H9 (cell line): Measurements from ENCODE around the gene MAPK11. TPM values are rescaled to one million over a fixed set of nuclear protein-coding genes. Genes with fewer than 3 reads are reported as not detected.

Source experiments
- DNase-seq: peaks from one replicate; pipeline ENCODE4 v3.0.0-alpha.2; 2017
- H2AFZ ChIP-seq: one replicate; pipeline ENCODE4 v1.6.1; 2013; ENCODE audit warnings: mild to moderate bottlenecking, low read length, control low read depth, moderate library complexity
- H2AK5ac ChIP-seq: 2 replicates; pipeline ENCODE4 v1.6.1; 2013; ENCODE audit warnings: low read length, control low read depth, mixed read lengths; ENCODE audit not compliant: insufficient read length
- H2BK120ac ChIP-seq: one replicate; pipeline ENCODE4 v1.6.1; 2013; ENCODE audit warnings: low read depth, mild to moderate bottlenecking, low read length, control low read depth, inconsistent platforms; ENCODE audit not compliant: poor library complexity, severe bottlenecking
- H2BK12ac ChIP-seq: 2 replicates; pipeline ENCODE4 v1.6.1; 2013; ENCODE audit warnings: low read length, control low read depth, mixed read lengths, low read depth; ENCODE audit not compliant: insufficient read length
- H2BK15ac ChIP-seq: 2 replicates; pipeline ENCODE4 v1.6.1; 2013; ENCODE audit warnings: low read depth, low read length, control low read depth
- H2BK20ac ChIP-seq: one replicate; pipeline ENCODE4 v1.6.1; 2013; ENCODE audit warnings: low read depth, mild to moderate bottlenecking, low read length, control low read depth, inconsistent platforms; ENCODE audit not compliant: poor library complexity, severe bottlenecking
- H2BK5ac ChIP-seq: 2 replicates; pipeline ENCODE4 v1.6.1; 2013; ENCODE audit warnings: low read length, control low read depth, mixed read lengths; ENCODE audit not compliant: insufficient read length
- H3K14ac ChIP-seq: 2 replicates; pipeline ENCODE4 v1.6.1; 2013; ENCODE audit warnings: low read length, control low read depth; ENCODE audit not compliant: insufficient read depth
- H3K18ac ChIP-seq: 2 replicates; pipeline ENCODE4 v1.6.1; 2013; ENCODE audit warnings: low read depth, mild to moderate bottlenecking, mixed read lengths, low read length, control low read depth; ENCODE audit not compliant: insufficient read length
- H3K23ac ChIP-seq: 2 replicates; pipeline ENCODE4 v1.6.1; 2013; ENCODE audit warnings: low read length, control low read depth, mixed read lengths, low read depth; ENCODE audit not compliant: insufficient read length
- H3K23me2 ChIP-seq: 2 replicates; pipeline ENCODE4 v1.6.1; 2013; ENCODE audit warnings: low read depth, mild to moderate bottlenecking, mixed read lengths, low read length, control low read depth; ENCODE audit not compliant: insufficient read length, poor library complexity, severe bottlenecking
- H3K27ac ChIP-seq: 2 replicates; pipeline ENCODE4 v1.5.1; 2013; ENCODE audit warnings: low read length, control low read depth, mixed read lengths, low read depth; ENCODE audit not compliant: insufficient read length
- H3K27me3 ChIP-seq: 2 replicates; pipeline ENCODE4 v1.6.1; 2013; ENCODE audit warnings: low read length, control low read depth, inconsistent platforms; ENCODE audit not compliant: insufficient read depth
- H3K4ac ChIP-seq: 2 replicates; pipeline ENCODE4 v1.6.1; 2013; ENCODE audit warnings: low read depth, mild to moderate bottlenecking, control low read depth, inconsistent platforms, low read length, moderate library complexity
- H3K4me1 ChIP-seq: 2 replicates; pipeline ENCODE4 v1.6.1; 2013; ENCODE audit warnings: low read length, control low read depth, inconsistent platforms; ENCODE audit not compliant: insufficient read depth
- H3K4me2 ChIP-seq: 2 replicates; pipeline ENCODE4 v1.6.1; 2013; ENCODE audit warnings: low read length, control low read depth, mixed read lengths; ENCODE audit not compliant: insufficient read length, insufficient read depth
- H3K56ac ChIP-seq: 2 replicates; pipeline ENCODE4 v1.6.1; 2013; ENCODE audit warnings: low read depth, mild to moderate bottlenecking, mixed read lengths, low read length, control low read depth; ENCODE audit not compliant: insufficient read length
- H3K79me1 ChIP-seq: 2 replicates; pipeline ENCODE4 v1.6.1; 2013; ENCODE audit warnings: low read depth, mild to moderate bottlenecking, moderate library complexity, low read length, control low read depth, inconsistent platforms; ENCODE audit not compliant: insufficient read depth, poor library complexity, severe bottlenecking
- H3K79me2 ChIP-seq: 2 replicates; pipeline ENCODE4 v1.6.1; 2013; ENCODE audit warnings: low read length, control low read depth, inconsistent platforms; ENCODE audit not compliant: insufficient read depth
- H3K9ac ChIP-seq: 2 replicates; pipeline ENCODE4 v1.6.1; 2013; ENCODE audit warnings: low read length, control low read depth, mixed read lengths; ENCODE audit not compliant: insufficient read length; ENCODE audit errors: extremely low read depth
- H3K9me3 ChIP-seq: one replicate; pipeline ENCODE4 v1.6.1; 2013; ENCODE audit warnings: low read depth, low read length, inconsistent platforms; ENCODE audit not compliant: control insufficient read depth
- H3T11ph ChIP-seq: one replicate; pipeline ENCODE4 v1.6.1; 2013; ENCODE audit warnings: mild to moderate bottlenecking, low read length, control low read depth, inconsistent platforms
- H4K20me1 ChIP-seq: one replicate; pipeline ENCODE4 v1.6.1; 2013; ENCODE audit not compliant: control insufficient read depth, insufficient read length, insufficient read depth
- H4K5ac ChIP-seq: 2 replicates; pipeline ENCODE4 v1.6.1; 2013; ENCODE audit warnings: low read depth, mild to moderate bottlenecking, mixed read lengths, low read length, control low read depth; ENCODE audit not compliant: insufficient read length
- H4K8ac ChIP-seq: replicated peaks from 2 replicates; pipeline ENCODE4 v1.6.1; 2013; ENCODE audit warnings: low read length, control low read depth, mixed read lengths, low read depth; ENCODE audit not compliant: insufficient read length
- H4K91ac ChIP-seq: 2 replicates; pipeline ENCODE4 v1.6.1; 2013; ENCODE audit warnings: low read depth, mild to moderate bottlenecking, moderate library complexity, mixed read lengths, low read length, control low read depth; ENCODE audit not compliant: insufficient read length
- H3K27ac Mint-ChIP-seq, 3 experiments: 2 replicates in 2 of 3; 3 replicates in 1 of 3; pipeline ENCODE4 v1.8.0; 2020 to 2021; ENCODE audit warnings: mixed read lengths in 3 of 3, mild to moderate bottlenecking in 1 of 3, moderate library complexity in 1 of 3
- H3K27me3 Mint-ChIP-seq: 2 replicates; pipeline ENCODE4 v1.8.0; 2021; ENCODE audit warnings: low read depth, mild to moderate bottlenecking, moderate library complexity, mixed read lengths
- H3K36me3 Mint-ChIP-seq, 3 experiments: 2 replicates in 2 of 3; 3 replicates in 1 of 3; pipeline ENCODE4 v1.8.0; 2020 to 2021; ENCODE audit warnings: low read depth in 3 of 3, mixed read lengths in 3 of 3; ENCODE audit not compliant: insufficient read depth in 1 of 3
- H3K4me1 Mint-ChIP-seq, 2 experiments: 2 replicates each; pipeline ENCODE4 v1.8.0; 2020; ENCODE audit warnings: mixed read lengths in 2 of 2
- H3K4me3 Mint-ChIP-seq, 2 experiments: 2 replicates in 1 of 2; 3 replicates in 1 of 2; pipeline ENCODE4 v1.8.0; 2020 to 2021; ENCODE audit warnings: mild to moderate bottlenecking in 2 of 2, mixed read lengths in 2 of 2, moderate library complexity in 1 of 2
- H3K9me3 Mint-ChIP-seq, 2 experiments: 2 replicates in 1 of 2; 3 replicates in 1 of 2; pipeline ENCODE4 v1.8.0; 2020; ENCODE audit warnings: mild to moderate bottlenecking in 2 of 2, mixed read lengths in 2 of 2, moderate library complexity in 1 of 2
- WGBS: extraction: QIAGEN DNeasy Blood & Tissue Kit; methylation state at CpG from one replicate; pipeline ENCODE4 v1.1.7; 2013; ENCODE audit warnings: missing lambda C conversion rate, low lambda C conversion rate, mixed read lengths; ENCODE audit not compliant: insufficient read length; ENCODE audit errors: extremely low coverage; 5-methylcytosine and 5-hydroxymethylcytosine counted together
- total RNA-seq: library from RNA; stranded (reverse); gene quantifications from 2 replicates; pipeline ENCODE4 v1.2.1, GENCODE V29; 2021
- TF ChIP-seq, protein P1 (sequence below): fragments of 200-600 bp; sonication (generic); conservative IDR thresholded peaks from 3 replicates; pipeline ENCODE4 v1.8.0; 2021; ENCODE audit warnings: antibody characterized with exemption, mild to moderate bottlenecking

The MAPK11 gene
- total RNA-seq, 1 experiment from 2014 or later, result 1.5 TPM

DNA sequence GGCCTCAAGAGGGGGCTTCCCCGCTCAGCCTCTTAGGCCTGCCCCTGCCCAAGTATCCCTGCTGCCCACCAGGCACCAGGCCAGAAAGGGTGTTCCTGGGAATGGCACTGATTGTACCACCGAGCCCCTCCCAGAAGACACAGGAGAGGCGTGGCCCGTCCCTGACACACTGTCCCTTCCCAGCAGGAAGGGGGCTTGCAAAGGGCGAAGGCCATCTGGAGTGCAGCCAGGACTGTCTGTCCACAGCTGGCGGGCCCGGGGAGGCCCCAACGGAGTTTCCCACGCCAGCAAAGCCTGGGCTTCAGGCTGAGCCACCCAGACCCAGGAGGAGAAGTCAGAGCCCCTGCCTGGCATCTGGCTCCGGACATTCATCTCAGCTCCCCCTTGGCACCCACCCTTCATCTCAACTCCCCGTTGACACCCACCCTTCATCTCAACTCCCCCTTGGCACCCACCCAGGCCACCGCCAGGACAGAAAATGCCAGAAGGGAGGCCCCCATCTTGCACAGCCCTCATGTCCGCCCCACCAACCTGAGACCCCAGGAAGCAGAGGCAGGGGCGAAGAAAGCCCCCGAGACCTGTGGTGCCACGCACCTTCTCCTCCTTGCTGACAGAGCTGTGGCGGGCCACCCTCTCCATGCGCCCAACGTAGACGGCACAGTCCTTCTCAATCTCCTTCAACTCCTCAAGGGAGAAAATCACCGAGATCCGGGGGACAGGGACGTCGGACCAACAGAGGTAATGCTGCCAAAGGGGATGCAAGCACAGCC lies 44.8 kb downstream of the MAPK11 start:
- Histone ChIP-seq H3K23ac (no peak overlapping the region), H3K4me2 (no peak overlapping the region), H2BK15ac (no peak overlapping the region), H2BK120ac (no peak overlapping the region), H3K9me3 (no peaks in the 10 kb centered on the region), H3K9ac (no peak overlapping the region), H3K14ac (no peak overlapping the region), H3K27ac (no peak overlapping the region), H3K27me3 (no peaks in the 10 kb centered on the region), H2AFZ (no peak overlapping the region), H3K79me2 (no peaks in the 10 kb centered on the region), H3K79me1 (no peaks in the 10 kb centered on the region), H3K23me2 (no peaks in the 10 kb centered on the region), H4K8ac (no peak overlapping the region), H2BK5ac (no peak overlapping the region), H3K4ac (no peak overlapping the region), H2AK5ac (no peak overlapping the region), H2BK12ac (no peak overlapping the region), H3K18ac (no peak overlapping the region), H3T11ph (no peak overlapping the region), H3K56ac (no peak overlapping the region), H2BK20ac (no peak overlapping the region), H3K4me1 (no peaks in the 10 kb centered on the region), H4K5ac (no peak overlapping the region), H4K20me1 (no peaks in the 10 kb centered on the region), H4K91ac (no peak overlapping the region)
- peaks cover 20 to 49% (median 35%) of the 10 kb centered on the region in 3 experiments for H3K36me3 Mint-ChIP-seq
- H3K4me1 Mint-ChIP-seq, result no peaks in the 10 kb centered on the region
- H3K27ac Mint-ChIP-seq, result no peak overlapping the region; a peak in 1 of 7 replicates
- TF ChIP-seq, protein P1, sequence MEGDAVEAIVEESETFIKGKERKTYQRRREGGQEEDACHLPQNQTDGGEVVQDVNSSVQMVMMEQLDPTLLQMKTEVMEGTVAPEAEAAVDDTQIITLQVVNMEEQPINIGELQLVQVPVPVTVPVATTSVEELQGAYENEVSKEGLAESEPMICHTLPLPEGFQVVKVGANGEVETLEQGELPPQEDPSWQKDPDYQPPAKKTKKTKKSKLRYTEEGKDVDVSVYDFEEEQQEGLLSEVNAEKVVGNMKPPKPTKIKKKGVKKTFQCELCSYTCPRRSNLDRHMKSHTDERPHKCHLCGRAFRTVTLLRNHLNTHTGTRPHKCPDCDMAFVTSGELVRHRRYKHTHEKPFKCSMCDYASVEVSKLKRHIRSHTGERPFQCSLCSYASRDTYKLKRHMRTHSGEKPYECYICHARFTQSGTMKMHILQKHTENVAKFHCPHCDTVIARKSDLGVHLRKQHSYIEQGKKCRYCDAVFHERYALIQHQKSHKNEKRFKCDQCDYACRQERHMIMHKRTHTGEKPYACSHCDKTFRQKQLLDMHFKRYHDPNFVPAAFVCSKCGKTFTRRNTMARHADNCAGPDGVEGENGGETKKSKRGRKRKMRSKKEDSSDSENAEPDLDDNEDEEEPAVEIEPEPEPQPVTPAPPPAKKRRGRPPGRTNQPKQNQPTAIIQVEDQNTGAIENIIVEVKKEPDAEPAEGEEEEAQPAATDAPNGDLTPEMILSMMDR, result no peak
- WGBS, result no CpG with 5 or more reads among the region's 24 CpGs
- H3K9me3 Mint-ChIP-seq, result peaks cover 0 to 2% of the 10 kb centered on the region in 2 experiments; a peak in 1 of 5 replicates
- DNase-seq, result no peak
- no peaks in the 10 kb centered on the region for H3K27me3 Mint-ChIP-seq
- no peak overlapping the region for H3K4me3 Mint-ChIP-seq
